ENCODE results near the gene FAM135A.

DNA sequence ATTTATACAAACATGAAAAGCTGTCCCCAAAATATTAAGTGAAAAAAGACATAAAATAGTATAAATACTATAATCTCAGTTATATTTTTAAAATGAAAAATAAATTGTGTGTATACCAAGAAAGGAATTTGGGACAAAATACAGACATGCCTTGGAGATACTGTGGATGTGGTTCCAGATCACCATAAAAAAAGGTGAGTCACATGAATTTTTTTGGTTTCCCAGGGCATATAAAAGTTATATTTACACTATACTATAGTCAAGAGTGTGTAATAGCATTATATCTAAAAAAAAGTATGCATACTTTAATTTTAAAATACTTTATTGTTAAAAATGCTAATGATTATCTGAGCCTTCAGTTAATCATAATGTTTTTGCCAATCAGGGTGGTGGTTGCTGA lies 136.0 kb downstream of the FAM135A start:
- TF ChIP-seq POLR2AphosphoS5 (IDR thresholded peaks at IDR 0.05; ENCODE audit: low read depth, low read length) (no peak), SIN3A (IDR thresholded peaks at IDR 0.05; ENCODE audit: borderline replicate concordance, insufficient read depth, low read length) (no peak)
- TF ChIP-seq, protein P1, sequence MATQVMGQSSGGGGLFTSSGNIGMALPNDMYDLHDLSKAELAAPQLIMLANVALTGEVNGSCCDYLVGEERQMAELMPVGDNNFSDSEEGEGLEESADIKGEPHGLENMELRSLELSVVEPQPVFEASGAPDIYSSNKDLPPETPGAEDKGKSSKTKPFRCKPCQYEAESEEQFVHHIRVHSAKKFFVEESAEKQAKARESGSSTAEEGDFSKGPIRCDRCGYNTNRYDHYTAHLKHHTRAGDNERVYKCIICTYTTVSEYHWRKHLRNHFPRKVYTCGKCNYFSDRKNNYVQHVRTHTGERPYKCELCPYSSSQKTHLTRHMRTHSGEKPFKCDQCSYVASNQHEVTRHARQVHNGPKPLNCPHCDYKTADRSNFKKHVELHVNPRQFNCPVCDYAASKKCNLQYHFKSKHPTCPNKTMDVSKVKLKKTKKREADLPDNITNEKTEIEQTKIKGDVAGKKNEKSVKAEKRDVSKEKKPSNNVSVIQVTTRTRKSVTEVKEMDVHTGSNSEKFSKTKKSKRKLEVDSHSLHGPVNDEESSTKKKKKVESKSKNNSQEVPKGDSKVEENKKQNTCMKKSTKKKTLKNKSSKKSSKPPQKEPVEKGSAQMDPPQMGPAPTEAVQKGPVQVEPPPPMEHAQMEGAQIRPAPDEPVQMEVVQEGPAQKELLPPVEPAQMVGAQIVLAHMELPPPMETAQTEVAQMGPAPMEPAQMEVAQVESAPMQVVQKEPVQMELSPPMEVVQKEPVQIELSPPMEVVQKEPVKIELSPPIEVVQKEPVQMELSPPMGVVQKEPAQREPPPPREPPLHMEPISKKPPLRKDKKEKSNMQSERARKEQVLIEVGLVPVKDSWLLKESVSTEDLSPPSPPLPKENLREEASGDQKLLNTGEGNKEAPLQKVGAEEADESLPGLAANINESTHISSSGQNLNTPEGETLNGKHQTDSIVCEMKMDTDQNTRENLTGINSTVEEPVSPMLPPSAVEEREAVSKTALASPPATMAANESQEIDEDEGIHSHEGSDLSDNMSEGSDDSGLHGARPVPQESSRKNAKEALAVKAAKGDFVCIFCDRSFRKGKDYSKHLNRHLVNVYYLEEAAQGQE (IDR thresholded peaks at IDR 0.05; ENCODE audit: insufficient read depth in 1 of 2, low read depth in 2 of 2, low read length in 2 of 2) = no peak
